DOHH2 (cell line): Measurements from ENCODE around the gene CAPZB.

ENCODE experiments used
- H3F3A ChIP-seq: fragments of 200-600 bp; sonication (generic), shearing (Covaris generic); 2 replicates; pipeline ENCODE4 v1.6.0; 2016; ENCODE audit warnings: antibody characterized with exemption, mild to moderate bottlenecking; ENCODE audit not compliant: control insufficient read depth, insufficient read depth
- H3K27ac ChIP-seq: fragments of 200-600 bp; sonication (generic); 2 replicates; pipeline ENCODE4 v1.5.1; 2014; ENCODE audit warnings: low read depth, mild to moderate bottlenecking, low read length, moderate library complexity
- H3K27me3 ChIP-seq: fragments of 200-600 bp; sonication (generic); 2 replicates; pipeline ENCODE4 v1.6.1; 2014; ENCODE audit warnings: mild to moderate bottlenecking, low read length, mixed read lengths; ENCODE audit not compliant: control insufficient read depth
- H3K36me3 ChIP-seq: fragments of 200-600 bp; sonication (generic); 2 replicates; pipeline ENCODE4 v1.6.1; 2014; ENCODE audit warnings: mild to moderate bottlenecking, low read length, moderate library complexity, mixed read lengths; ENCODE audit not compliant: control insufficient read depth
- H3K4me1 ChIP-seq: fragments of 200-600 bp; sonication (generic); 2 replicates; pipeline ENCODE4 v1.6.1; 2014; ENCODE audit warnings: mild to moderate bottlenecking, low read length, mixed read lengths; ENCODE audit not compliant: control insufficient read depth
- H3K4me2 ChIP-seq: fragments of 200-600 bp; sonication (generic); 2 replicates; pipeline ENCODE4 v1.6.0; 2014; ENCODE audit warnings: mild to moderate bottlenecking, low read length, moderate library complexity
- H3K4me3 ChIP-seq: fragments of 200-600 bp; sonication (generic); 2 replicates; pipeline ENCODE4 v1.5.1; 2014; ENCODE audit warnings: mild to moderate bottlenecking, low read length, mixed read lengths
- H3K79me2 ChIP-seq: fragments of 200-600 bp; sonication (generic); 2 replicates; pipeline ENCODE4 v1.6.1; 2014; ENCODE audit warnings: mild to moderate bottlenecking, low read length, mixed read lengths; ENCODE audit not compliant: control insufficient read depth
- H3K9me2 ChIP-seq: fragments of 200-600 bp; sonication (generic); replicated peaks from 2 replicates; pipeline ENCODE4 v1.6.1; 2014; ENCODE audit warnings: mild to moderate bottlenecking, low read length, mixed read lengths; ENCODE audit not compliant: control insufficient read depth
- H3K9me3 ChIP-seq: fragments of 200-600 bp; sonication (generic); 2 replicates; pipeline ENCODE4 v1.6.1; 2014; ENCODE audit warnings: antibody characterized with exemption, low read length, mixed read lengths; ENCODE audit not compliant: control insufficient read depth, insufficient read depth
- H4K20me1 ChIP-seq: fragments of 200-600 bp; sonication (generic); 2 replicates; pipeline ENCODE4 v1.6.0; 2014; ENCODE audit warnings: low read depth, mild to moderate bottlenecking, antibody characterized with exemption, low read length, moderate library complexity; ENCODE audit not compliant: control insufficient read depth, insufficient read depth
- CTCF ChIP-seq: fragments of 200-600 bp; sonication (generic); IDR thresholded peaks from one replicate; pipeline ENCODE4 v1.5.1; 2014; ENCODE audit warnings: antibody characterized with exemption, mild to moderate bottlenecking, low read depth, low read length; ENCODE audit not compliant: poor library complexity, severe bottlenecking
- EZH2phosphoT487 ChIP-seq: fragments of 200-600 bp; sonication (generic); IDR thresholded peaks from 2 replicates; pipeline ENCODE4 v1.6.1; 2017; ENCODE audit warnings: borderline replicate concordance, mild to moderate bottlenecking, antibody characterized with exemption, low read length, moderate library complexity, mixed read lengths

The CAPZB gene

GRCh38 chr1:19333587-19334354 lies 151.6 kb downstream of the CAPZB start:
- Histone ChIP-seq H3K36me3 (no peaks in the 10 kb centered on the region), H3K4me2 (no peak overlapping the region), H3K9me3 (no peaks in the 10 kb centered on the region), H3F3A (no peaks in the 10 kb centered on the region), H3K27me3 (no peaks in the 10 kb centered on the region), H3K9me2 (no peaks in the 10 kb centered on the region), H3K27ac (no peak overlapping the region), H3K4me1 (no peaks in the 10 kb centered on the region), H3K4me3 (no peak overlapping the region), H3K79me2 (no peaks in the 10 kb centered on the region), H4K20me1 (no peaks in the 10 kb centered on the region)
- TF ChIP-seq CTCF: no peak
- TF ChIP-seq EZH2phosphoT487: no peak

- Histone ChIP-seq H3K9me2 (no peaks in the 10 kb centered on the region), H3K27ac (no peak overlapping the region), H3K4me2 (no peak overlapping the region), H3K9me3 (no peaks in the 10 kb centered on the region), H3K36me3 (no peaks in the 10 kb centered on the region), H3K27me3 (no peaks in the 10 kb centered on the region), H3F3A (no peaks in the 10 kb centered on the region), H3K4me3 (no peak overlapping the region), H4K20me1 (no peaks in the 10 kb centered on the region), H3K79me2 (no peaks in the 10 kb centered on the region), H3K4me1 (no peaks in the 10 kb centered on the region)
- TF ChIP-seq EZH2phosphoT487: no peak
- no peak for TF ChIP-seq CTCF
Observed at GRCh38 chr1:19332832-19333231, 152.5 kb downstream of the CAPZB start.

GRCh38 chr1:19331262-19331878 lies 154.0 kb downstream of the CAPZB start:
- TF ChIP-seq EZH2phosphoT487: no peak
- no peaks in the 10 kb centered on the region for H3F3A ChIP-seq
- no peaks in the 10 kb centered on the region for H3K9me2 ChIP-seq
- no peaks in the 10 kb centered on the region for H3K9me3 ChIP-seq
- H3K4me1 ChIP-seq: no peaks in the 10 kb centered on the region
- no peaks in the 10 kb centered on the region; the same call in 1 of the 2 replicates for H3K36me3 ChIP-seq
- H3K27ac ChIP-seq: no peak overlapping the region
- H4K20me1 ChIP-seq: no peaks in the 10 kb centered on the region
- H3K27me3 ChIP-seq: no peaks in the 10 kb centered on the region
- no peak overlapping the region for H3K4me3 ChIP-seq
- no peaks in the 10 kb centered on the region for H3K79me2 ChIP-seq
- no peak overlapping the region for H3K4me2 ChIP-seq

- H4K20me1 ChIP-seq: no peaks in the 10 kb centered on the region
- no peaks in the 10 kb centered on the region for H3K79me2 ChIP-seq
- TF ChIP-seq CTCF: no peak
- H3K4me3 ChIP-seq: no peak overlapping the region
- H3K27ac ChIP-seq: no peak overlapping the region
- H3K36me3 ChIP-seq: no peaks in the 10 kb centered on the region; the same call in 1 of the 2 replicates
- no peaks in the 10 kb centered on the region for H3K4me1 ChIP-seq
- H3K9me2 ChIP-seq: no peaks in the 10 kb centered on the region
- no peaks in the 10 kb centered on the region for H3K9me3 ChIP-seq
- no peaks in the 10 kb centered on the region for H3F3A ChIP-seq
- no peak overlapping the region for H3K4me2 ChIP-seq
- H3K27me3 ChIP-seq: no peaks in the 10 kb centered on the region
Observed at GRCh38 chr1:19330449-19331135, 154.7 kb downstream of the CAPZB start.
